ENCODE results near the gene MAP2K6.

DNA sequence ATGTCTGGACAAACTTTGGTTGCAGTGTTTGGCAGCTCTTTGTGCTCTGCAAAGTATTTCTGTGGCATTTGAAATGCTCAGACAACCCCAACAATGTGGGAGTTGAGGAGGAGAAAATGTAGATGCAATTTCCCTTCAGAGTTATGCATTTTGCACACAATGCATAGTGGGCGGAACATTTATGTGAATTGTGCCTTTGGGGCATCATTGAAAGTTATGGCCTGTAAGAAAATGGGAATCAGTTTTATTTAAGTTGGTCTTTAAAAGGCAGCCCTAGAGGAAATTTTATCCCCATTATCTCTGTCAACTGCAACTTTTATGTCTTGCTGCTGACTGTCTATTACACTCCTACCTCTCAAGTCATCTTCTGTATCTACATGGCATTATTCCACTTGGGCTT lies 176.2 kb downstream of the MAP2K6 start:
- TF ChIP-seq, protein P1, sequence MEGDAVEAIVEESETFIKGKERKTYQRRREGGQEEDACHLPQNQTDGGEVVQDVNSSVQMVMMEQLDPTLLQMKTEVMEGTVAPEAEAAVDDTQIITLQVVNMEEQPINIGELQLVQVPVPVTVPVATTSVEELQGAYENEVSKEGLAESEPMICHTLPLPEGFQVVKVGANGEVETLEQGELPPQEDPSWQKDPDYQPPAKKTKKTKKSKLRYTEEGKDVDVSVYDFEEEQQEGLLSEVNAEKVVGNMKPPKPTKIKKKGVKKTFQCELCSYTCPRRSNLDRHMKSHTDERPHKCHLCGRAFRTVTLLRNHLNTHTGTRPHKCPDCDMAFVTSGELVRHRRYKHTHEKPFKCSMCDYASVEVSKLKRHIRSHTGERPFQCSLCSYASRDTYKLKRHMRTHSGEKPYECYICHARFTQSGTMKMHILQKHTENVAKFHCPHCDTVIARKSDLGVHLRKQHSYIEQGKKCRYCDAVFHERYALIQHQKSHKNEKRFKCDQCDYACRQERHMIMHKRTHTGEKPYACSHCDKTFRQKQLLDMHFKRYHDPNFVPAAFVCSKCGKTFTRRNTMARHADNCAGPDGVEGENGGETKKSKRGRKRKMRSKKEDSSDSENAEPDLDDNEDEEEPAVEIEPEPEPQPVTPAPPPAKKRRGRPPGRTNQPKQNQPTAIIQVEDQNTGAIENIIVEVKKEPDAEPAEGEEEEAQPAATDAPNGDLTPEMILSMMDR (IDR thresholded peaks at IDR 0.05; ENCODE audit: borderline replicate concordance, extremely low read depth, low read length, poor library complexity, severe bottlenecking) = no peak
- no peak for TF ChIP-seq EZH2 (IDR thresholded peaks at IDR 0.05; ENCODE audit: borderline replicate concordance, low read depth, low read length, severe bottlenecking)
